ENCODE measurements around the gene WRAP53. TPM values are rescaled to one million over a fixed set of nuclear protein-coding genes. Genes with fewer than 3 reads are reported as not detected.

Gene WRAP53
- total and polyA plus RNA-seq, 2 of the 13 experiments (the other 11 are each of a cell fraction or from before 2014, with no cell fraction given), result 7.0 to 19.5 TPM

DNA sequence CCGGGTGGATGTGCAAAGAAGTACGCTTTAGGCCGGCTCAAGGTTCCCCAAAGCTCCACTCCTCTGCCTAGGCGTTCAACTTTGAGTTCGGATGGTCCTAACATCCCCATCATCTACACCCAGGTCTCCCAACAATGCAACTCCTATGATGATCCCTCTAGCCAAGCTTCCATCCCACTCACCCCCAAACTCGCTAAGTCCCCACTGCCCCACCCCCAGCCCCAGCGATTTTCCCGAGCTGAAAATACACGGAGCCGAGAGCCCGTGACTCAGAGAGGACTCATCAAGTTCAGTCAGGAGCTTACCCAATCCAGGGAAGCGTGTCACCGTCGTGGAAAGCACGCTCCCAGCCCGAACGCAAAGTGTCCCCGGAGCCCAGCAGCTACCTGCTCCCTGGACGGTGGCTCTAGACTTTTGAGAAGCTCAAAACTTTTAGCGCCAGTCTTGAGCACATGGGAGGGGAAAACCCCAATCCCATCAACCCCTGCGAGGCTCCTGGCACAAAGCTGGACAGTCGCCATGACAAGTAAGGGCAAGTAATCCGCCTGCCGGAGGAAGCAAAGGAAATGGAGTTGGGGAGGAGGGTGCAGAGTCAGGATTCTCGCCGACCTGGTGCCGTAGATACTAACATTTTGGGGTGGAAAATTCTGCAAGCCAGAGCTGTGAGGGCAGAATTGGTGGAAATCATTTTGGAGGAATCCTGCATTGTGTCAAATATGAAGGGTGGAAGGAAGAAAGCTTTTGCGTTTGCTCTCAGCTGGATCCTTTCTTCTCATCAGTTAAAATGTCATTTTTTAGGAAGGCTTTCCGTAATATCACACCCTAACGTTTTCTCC lies 987 bp upstream of the WRAP53 start, which contains the start of gene TP53 (continued):
- no peak for TF ChIP-seq RFX1 (IDR thresholded peaks at IDR 0.05)
- no peak for TF ChIP-seq ZNF660 (CRISPR knock-in tag; IDR thresholded peaks at IDR 0.05; ENCODE audit: borderline replicate concordance, low read depth)
- TF ChIP-seq, protein P1, sequence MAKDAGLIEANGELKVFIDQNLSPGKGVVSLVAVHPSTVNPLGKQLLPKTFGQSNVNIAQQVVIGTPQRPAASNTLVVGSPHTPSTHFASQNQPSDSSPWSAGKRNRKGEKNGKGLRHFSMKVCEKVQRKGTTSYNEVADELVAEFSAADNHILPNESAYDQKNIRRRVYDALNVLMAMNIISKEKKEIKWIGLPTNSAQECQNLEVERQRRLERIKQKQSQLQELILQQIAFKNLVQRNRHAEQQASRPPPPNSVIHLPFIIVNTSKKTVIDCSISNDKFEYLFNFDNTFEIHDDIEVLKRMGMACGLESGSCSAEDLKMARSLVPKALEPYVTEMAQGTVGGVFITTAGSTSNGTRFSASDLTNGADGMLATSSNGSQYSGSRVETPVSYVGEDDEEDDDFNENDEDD (CRISPR knock-in tag; IDR thresholded peaks at IDR 0.05; ENCODE audit: borderline replicate concordance), result peak; percentile 81
- peak; percentile 75; the same call in 1 of the 2 replicates for TF ChIP-seq SMYD3 (CRISPR knock-in tag; IDR thresholded peaks at IDR 0.05)
- TF ChIP-seq ZNF382 (CRISPR knock-in tag; IDR thresholded peaks at IDR 0.05; ENCODE audit: borderline replicate concordance), result no peak
- no peak for TF ChIP-seq ZNF383 (CRISPR knock-in tag; IDR thresholded peaks at IDR 0.05; ENCODE audit: borderline replicate concordance)
- no peak for TF ChIP-seq HMGA1 (CRISPR knock-in tag; conservative IDR thresholded peaks at IDR 0.05)
- no peak for TF ChIP-seq ZNF10 (CRISPR knock-in tag; IDR thresholded peaks at IDR 0.05; ENCODE audit: borderline replicate concordance, low read depth)
- TF ChIP-seq, protein P2, sequence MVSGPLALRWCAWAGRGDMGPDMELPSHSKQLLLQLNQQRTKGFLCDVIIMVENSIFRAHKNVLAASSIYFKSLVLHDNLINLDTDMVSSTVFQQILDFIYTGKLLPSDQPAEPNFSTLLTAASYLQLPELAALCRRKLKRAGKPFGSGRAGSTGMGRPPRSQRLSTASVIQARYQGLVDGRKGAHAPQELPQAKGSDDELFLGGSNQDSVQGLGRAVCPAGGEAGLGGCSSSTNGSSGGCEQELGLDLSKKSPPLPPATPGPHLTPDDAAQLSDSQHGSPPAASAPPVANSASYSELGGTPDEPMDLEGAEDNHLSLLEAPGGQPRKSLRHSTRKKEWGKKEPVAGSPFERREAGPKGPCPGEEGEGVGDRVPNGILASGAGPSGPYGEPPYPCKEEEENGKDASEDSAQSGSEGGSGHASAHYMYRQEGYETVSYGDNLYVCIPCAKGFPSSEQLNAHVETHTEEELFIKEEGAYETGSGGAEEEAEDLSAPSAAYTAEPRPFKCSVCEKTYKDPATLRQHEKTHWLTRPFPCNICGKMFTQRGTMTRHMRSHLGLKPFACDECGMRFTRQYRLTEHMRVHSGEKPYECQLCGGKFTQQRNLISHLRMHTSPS (CRISPR knock-in tag; IDR thresholded peaks at IDR 0.05; ENCODE audit: low read depth), result no peak
- TF ChIP-seq, protein P3, sequence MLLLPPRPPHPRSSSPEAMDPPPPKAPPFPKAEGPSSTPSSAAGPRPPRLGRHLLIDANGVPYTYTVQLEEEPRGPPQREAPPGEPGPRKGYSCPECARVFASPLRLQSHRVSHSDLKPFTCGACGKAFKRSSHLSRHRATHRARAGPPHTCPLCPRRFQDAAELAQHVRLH (CRISPR knock-in tag; IDR thresholded peaks at IDR 0.05; ENCODE audit: borderline replicate concordance, low read depth), result no peak
- TF ChIP-seq, protein P4, sequence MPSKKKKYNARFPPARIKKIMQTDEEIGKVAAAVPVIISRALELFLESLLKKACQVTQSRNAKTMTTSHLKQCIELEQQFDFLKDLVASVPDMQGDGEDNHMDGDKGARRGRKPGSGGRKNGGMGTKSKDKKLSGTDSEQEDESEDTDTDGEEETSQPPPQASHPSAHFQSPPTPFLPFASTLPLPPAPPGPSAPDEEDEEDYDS (CRISPR knock-in tag; IDR thresholded peaks at IDR 0.05), result peak; percentile 84
- TF ChIP-seq REPIN1 (CRISPR knock-in tag; IDR thresholded peaks at IDR 0.05; ENCODE audit: borderline replicate concordance, low read depth), result peak; percentile 72
- TF ChIP-seq, protein P5, sequence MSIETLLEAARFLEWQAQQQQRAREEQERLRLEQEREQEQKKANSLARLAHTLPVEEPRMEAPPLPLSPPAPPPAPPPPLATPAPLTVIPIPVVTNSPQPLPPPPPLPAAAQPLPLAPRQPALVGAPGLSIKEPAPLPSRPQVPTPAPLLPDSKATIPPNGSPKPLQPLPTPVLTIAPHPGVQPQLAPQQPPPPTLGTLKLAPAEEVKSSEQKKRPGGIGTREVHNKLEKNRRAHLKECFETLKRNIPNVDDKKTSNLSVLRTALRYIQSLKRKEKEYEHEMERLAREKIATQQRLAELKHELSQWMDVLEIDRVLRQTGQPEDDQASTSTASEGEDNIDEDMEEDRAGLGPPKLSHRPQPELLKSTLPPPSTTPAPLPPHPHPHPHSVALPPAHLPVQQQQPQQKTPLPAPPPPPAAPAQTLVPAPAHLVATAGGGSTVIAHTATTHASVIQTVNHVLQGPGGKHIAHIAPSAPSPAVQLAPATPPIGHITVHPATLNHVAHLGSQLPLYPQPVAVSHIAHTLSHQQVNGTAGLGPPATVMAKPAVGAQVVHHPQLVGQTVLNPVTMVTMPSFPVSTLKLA (IDR thresholded peaks at IDR 0.05), result peak; percentile 56
- peak; percentile 23; the same call in 1 of the 2 replicates for TF ChIP-seq PHF8 (CRISPR knock-in tag; IDR thresholded peaks at IDR 0.05)
- TF ChIP-seq ZNF724P (CRISPR knock-in tag; IDR thresholded peaks at IDR 0.05; ENCODE audit: borderline replicate concordance), result no peak
- no peak for TF ChIP-seq TBX3 (IDR thresholded peaks at IDR 0.05; ENCODE audit: borderline replicate concordance)
- peak; percentile 72; the same call in 1 of the 2 replicates for TF ChIP-seq ZNF747 (CRISPR knock-in tag; IDR thresholded peaks at IDR 0.05; ENCODE audit: borderline replicate concordance)
- peak; percentile 57; the same call in 1 of the 2 replicates for TF ChIP-seq RNF2 (conservative IDR thresholded peaks at IDR 0.05; ENCODE audit: low read depth)
- TF ChIP-seq, protein P6, sequence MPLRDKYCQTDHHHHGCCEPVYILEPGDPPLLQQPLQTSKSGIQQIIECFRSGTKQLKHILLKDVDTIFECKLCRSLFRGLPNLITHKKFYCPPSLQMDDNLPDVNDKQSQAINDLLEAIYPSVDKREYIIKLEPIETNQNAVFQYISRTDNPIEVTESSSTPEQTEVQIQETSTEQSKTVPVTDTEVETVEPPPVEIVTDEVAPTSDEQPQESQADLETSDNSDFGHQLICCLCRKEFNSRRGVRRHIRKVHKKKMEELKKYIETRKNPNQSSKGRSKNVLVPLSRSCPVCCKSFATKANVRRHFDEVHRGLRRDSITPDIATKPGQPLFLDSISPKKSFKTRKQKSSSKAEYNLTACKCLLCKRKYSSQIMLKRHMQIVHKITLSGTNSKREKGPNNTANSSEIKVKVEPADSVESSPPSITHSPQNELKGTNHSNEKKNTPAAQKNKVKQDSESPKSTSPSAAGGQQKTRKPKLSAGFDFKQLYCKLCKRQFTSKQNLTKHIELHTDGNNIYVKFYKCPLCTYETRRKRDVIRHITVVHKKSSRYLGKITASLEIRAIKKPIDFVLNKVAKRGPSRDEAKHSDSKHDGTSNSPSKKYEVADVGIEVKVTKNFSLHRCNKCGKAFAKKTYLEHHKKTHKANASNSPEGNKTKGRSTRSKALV (CRISPR knock-in tag; IDR thresholded peaks at IDR 0.05), result no peak
- TF ChIP-seq ZNF263 (CRISPR knock-in tag; IDR thresholded peaks at IDR 0.05), result peak; percentile 96
- TF ChIP-seq ZNF569 (CRISPR knock-in tag; IDR thresholded peaks at IDR 0.05; ENCODE audit: borderline replicate concordance), result no peak
- TF ChIP-seq, protein P7, sequence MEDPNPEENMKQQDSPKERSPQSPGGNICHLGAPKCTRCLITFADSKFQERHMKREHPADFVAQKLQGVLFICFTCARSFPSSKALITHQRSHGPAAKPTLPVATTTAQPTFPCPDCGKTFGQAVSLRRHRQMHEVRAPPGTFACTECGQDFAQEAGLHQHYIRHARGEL (CRISPR knock-in tag; IDR thresholded peaks at IDR 0.05), result no peak
